CD4-positive, alpha-beta T cell treated with Interleukin-1 beta for 1 hour (primary cell): Measurements from ENCODE around the gene CCR7.

Experiments
- DNase-seq, 2 donors: peaks; one replicate each; pipeline ENCODE4 v3.0.0-alpha.2; 2020 to 2022

The CCR7 gene

GRCh38 chr17:40514013-40514875, 51.0 kb downstream of the CCR7 start:
- no peak for DNase-seq

GRCh38 chr17:40511667-40512220, 53.5 kb downstream of the CCR7 start:
- DNase-seq = no peak

GRCh38 chr17:40511136-40511535, 54.1 kb downstream of the CCR7 start:
- DNase-seq = no peak

- DNase-seq = no peak
Measured at GRCh38 chr17:40510328-40510648, 55.0 kb downstream of the CCR7 start.

GRCh38 chr17:40509626-40510327, 55.5 kb downstream of the CCR7 start:
- DNase-seq = no peak

GRCh38 chr17:40506786-40507185, 58.5 kb downstream of the CCR7 start:
- no peak for DNase-seq
